GM18526 (cell line): ENCODE data around the gene SFTPA1.

Source experiments
- POLR2A ChIP-seq: IDR thresholded peaks from 3 replicates; pipeline ENCODE4 v1.6.1; 2011; ENCODE audit not compliant: insufficient read length; ENCODE audit errors: extremely low read depth

SFTPA1 gene

DNA sequence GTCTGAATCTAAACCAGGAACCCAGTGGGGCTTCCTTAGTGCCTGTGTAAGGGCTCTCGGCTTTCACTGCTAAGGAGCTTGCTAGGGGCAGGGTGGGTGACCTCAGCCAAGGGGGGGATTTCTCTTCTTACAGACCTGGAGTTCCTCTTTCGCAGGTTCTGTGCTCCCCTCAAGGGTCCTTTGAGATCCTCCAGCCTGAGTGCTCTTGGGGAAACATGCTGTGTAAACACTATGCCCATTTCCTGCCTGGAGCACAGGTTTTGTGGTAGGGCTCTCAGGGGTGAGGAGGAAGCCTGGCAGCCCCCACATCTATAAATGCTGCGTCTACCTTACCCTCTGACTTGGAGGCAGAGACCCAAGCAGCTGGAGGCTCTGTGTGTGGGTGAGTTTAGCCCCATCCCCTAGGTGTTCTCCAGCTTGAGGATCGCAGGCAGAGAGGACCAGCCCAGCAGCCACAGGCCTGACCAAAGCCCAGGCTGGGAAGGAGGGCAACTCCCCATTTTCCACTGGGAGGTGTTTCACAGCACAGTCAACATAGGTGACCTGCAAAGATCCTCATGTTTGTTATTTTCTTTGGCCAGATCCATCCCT lies at the start of gene SFTPA1:
SFTPA1 (plus strand) TSS at position 339 of the 591 bp plus-strand sequence. CDS start 887 bp downstream, outside the sequence.
- no peak for TF ChIP-seq POLR2A

DNA sequence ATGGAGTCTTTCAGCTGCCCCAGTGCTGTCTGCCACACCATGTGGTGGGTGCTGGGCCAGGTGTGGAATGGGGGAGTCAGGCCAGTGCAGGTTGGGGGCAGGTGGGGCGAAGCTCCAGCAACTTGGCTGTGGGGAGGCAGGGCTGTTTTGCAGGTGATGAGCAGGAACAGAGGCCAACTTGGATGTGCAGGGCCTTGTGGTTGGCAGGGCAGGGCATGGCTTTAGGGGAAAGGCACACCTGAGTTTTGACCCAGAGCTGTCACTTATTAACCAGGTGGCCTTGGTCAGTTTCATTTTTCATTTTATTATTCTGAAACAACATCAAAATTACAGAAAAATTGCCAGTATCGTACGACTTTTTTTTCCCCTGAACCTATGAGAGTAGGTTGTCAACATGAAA lies 49.5 kb upstream of the SFTPA1 start:
- no peak for TF ChIP-seq POLR2A

DNA sequence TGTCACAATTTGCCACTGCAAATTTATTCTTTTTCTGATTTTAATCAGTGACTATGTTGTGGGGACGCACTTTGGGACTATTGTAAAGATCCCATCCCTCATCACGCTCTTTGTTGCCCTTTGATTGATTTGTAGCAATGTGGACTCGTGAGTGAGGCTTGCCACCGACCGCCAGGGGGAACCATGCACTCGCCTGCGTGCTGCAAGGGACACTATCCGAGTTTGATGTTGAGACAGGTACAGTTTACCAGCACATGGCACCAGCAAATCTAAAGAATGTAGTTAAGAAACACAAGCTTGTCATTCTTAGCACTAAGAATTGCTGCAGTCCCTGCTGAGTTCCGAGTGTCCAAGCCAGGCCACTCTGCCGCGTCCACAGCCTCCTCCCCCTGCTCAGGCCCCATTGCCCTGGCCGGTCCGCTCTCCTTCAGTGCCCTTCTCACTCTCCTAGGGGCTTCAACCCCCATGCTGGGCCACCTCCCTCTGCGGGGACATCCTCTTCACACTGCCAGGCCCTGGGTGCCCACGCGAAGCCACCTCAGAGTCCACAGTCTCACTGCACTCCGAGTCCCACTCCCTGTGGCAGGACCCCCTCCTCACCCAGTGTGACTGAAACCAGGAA lies 48.5 kb upstream of the SFTPA1 start:
- TF ChIP-seq POLR2A = no peak

DNA sequence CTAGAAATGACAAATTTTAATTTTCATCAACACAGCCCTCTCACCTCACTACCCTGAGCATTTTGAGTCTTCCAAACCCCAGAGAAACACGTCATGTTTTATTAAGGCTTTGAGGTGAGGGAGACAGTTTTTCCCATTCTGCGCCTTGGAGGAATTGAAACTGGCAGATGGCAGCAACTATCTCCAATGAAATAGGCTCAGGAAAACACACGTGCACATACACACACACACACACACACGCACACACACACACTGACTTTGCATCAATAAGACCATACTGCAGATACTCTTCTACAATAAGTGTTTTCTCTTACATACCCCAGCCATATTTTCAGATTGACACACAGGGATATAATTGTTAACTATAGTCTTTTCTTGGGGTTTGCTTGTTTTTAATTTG lies 47.3 kb upstream of the SFTPA1 start:
- TF ChIP-seq POLR2A = no peak

DNA sequence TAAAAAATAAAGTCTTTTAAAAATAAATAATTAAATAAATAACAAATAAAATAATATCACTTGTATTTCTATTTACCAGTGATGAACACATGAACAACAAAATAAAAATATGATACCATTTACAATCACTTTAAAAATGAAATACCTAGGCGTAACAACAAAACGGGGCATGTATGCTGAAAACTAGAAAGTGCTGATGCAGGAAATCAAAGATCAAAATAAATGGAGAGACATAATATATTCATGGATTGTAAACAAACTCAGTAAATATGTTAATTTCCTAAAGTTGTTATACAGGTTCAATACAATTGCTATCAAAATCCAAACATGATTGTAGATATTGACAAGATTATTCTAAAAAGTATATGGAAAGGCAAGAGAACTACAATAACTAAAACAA lies 31.4 kb upstream of the SFTPA1 start:
- no peak for TF ChIP-seq POLR2A

DNA sequence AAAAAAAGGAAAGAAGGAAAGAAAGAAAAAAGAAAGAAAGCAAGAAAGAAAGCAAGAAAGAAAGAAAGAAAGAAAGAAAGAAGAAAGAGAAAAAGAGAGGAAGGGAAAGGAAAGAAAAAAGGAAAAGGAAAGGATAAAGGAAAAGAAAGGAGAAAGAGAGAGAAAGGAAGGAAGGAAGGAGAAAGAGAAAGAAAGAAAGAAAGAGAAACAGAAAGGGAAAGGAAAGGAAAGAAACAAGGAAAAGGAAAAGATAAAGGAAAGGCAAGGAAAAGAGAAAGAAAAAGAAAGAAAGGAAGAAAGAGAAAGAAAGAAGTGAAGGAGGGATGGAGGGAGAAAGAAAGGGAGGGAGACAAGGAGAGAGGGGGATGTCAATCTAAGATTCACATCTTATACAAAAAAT lies 29.7 kb upstream of the SFTPA1 start:
- no peak for TF ChIP-seq POLR2A

DNA sequence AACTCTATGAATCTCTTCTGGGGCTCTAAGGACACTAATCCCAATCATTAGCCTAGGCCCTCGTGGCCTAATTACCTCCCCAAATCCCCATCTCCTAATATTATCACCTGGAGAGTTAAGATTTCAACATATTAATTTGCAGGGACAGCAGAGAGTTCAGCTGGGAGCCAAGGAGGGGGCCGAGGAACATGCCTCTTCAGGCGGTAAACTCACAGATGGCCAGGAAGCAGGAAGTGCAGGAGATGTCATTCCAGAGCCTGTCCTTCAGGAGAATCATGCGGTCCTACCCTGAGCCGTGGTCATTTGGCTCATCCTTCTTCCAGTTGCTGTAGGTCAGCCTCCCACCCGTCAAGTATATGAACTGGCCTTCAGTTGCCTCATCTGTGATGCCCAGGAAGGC lies 28.6 kb upstream of the SFTPA1 start:
- no peak for TF ChIP-seq POLR2A

DNA sequence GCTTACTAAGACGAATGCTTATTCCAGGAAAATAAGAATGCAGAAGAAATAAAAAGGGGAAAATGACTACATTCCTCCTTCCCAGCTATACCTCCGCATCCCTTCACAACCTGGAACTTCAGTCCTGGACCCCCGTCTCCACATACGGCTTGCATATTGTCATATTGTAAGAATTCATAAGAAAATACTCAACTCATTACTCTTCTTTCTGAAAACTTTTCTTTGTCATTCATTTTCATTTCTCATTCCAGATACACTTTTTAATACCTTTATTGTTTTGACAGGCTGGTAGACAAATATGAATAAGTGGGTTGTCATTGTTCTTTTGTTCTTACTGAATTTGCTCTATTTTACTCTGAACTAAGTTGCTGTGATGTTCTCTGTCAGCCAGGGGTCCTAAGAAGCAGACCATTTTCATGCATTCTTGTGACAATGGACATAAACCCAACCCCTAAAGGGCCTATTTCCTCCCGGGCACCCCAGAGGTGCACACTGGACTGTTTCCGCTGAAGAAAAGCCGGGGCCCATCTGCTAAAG lies 27.2 kb upstream of the SFTPA1 start:
- TF ChIP-seq POLR2A = no peak

DNA sequence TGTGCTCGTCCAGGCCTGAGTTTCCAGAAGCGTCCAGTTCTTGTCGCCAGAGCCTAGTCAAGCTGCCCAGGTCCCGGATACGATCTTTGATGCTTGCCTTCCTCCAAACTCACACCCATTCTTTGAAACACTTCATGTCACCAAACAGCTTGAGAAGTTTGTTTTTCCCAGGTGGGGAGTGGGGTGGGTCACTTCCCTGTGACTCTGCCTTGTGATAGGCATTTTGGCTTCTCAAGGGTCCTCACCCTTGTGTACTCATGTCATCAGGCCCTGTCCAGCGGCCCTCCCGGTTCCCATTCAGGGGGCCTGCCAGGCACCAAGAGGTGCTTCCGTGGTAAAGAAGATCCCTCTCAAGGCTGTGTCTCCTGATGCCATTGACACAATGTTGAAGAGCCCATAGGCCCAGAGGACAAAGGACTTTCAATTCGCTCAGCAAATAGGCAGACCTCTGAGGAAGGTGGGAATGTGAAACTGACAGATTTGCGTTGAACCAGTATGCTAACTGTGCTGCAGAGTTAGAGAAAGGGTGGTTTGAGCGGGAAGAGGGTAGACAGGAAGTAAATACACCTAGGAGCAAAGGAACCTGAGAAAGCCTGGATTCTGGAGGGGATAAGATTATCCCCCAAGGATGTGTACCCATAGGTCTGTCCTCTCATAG lies 24.7 kb upstream of the SFTPA1 start:
- TF ChIP-seq POLR2A = no peak

DNA sequence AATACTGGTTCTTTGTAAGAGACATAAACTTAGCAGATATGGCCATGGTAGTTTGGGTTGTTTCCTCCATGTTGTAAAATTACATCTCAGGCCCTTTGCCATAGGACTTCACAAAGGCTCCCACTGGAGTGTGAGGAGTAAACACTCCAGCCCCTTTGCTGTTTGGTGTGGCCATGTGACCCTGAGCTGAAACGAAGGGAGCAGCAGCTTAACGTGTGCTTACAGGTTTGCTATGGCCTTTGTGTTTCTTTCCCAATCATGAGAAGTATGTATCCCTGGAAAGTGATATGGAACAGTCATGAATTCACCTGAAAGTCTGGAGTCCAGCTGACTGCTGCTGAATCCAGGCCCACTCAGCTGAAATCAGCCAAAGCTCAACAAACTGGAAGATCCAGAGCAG lies 23.8 kb upstream of the SFTPA1 start:
- TF ChIP-seq POLR2A = no peak

DNA sequence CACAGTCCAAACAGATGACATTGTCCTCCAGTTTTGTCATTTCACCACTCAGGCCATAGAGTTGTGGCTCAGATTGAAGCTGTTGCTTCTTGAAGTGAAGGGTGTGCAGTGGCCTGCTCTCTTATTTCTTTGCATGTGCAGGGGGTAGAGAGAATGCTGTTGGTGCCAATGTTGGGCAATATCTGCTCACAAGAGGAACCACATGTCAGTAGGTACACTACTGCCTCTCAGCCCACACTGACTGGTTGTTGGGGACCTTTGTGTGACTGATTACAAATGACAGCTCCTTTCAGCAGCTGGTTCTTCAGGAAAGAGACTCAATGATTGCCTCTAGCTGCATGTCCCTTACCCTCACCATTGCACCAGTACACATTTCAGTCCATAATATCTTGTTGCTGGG lies 21.9 kb upstream of the SFTPA1 start:
- no peak for TF ChIP-seq POLR2A

DNA sequence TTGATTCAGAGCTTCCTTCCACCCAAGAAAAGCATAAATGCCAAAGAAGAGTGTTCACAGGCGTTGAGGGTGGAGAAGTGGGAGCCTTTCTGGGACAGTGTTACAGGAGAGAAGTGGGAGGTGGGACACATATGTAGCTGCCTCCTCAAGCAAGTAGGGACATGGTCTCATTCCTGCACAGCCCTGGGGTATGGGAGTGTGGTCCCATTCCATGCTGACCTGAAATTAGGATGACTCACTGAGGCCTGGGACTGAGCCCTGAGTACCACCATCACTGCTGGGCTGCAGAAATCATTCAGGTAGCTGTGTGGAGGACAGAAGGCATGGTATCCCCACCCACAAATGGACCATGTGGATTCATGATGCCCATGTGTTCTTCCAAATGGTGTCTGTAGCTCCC lies 17.4 kb upstream of the SFTPA1 start:
- TF ChIP-seq POLR2A = no peak

DNA sequence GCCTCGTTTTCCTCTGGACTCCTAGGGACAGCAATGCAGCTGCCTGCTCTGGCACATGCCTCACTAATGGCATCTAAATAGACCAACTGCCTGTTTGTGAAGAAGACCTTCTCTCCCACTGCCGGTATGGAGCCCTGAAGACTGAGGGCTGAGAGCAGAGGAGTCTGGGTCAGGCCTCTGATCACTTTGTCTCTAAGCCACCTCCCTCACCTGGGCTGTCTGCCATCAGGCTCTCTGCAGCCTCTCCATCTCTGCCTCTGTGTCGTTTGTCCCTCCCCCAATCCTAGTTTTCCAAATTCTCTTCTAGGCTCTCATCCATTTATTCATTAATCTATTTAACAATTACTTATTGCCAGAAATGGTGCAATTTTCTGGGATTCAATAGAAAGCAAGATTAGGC lies 15.2 kb upstream of the SFTPA1 start:
- no peak for TF ChIP-seq POLR2A

DNA sequence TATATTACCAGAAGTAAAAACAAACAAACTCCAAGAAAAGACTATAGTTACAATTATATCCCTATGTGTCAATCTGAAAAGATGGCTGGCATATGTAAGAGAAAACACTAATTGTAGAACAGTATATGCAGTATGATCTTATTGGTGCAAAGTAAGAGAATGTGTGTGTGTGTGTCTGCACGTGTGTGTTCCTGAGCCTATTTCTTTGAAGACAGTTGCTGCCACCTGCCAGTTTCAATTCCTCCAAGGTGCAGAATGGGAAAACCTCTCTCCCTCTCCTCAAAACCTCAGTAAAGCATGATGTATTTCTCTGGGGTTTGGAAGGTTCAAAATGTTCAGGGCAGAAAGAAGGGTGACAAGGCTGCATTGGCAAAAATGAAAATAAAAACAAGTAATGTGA lies 8.8 kb upstream of the SFTPA1 start:
- TF ChIP-seq POLR2A = no peak

DNA sequence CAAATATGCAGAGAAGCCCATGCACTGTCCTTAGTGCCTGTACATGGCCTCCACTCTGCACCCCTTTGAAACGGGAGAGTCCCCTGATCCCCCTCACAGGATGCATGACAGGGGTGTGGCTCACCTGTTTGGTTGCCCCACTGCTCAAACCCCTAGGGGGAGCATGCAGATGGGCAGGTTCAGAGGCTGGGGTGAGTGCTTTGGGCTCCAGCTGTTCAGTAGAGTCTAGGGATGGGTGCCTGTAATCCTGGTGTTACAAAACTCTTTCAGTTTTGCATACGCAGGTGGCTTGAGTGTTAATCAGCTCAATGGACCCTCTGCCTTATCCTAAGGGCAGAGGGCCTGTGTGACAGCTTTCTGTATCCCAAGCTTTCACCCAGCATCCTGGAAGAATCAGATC lies 7.8 kb upstream of the SFTPA1 start:
- TF ChIP-seq POLR2A = no peak

DNA sequence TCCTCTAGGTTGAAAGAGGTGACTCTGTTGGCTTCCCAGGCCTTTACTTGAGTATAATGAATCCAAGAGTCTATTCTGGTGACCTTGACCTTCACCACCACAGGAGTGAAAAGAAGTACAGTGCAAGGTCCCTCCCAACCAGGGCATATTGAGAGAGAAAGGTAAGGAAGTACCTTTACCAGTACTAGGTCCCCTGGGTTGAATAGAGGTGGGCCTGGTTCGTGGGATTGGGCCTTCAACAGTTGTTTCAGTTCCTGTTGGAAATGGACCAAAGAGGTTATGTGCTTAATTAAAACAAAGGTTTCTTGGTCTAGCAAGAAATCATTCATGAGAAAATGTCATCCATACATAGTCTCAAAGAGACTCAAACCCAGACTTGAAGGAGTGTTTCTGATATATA lies 6.4 kb upstream of the SFTPA1 start:
- no peak for TF ChIP-seq POLR2A
